Urinary bladder (tissue), 2 donors: ENCODE data around the gene PMEPA1. TPM values are rescaled to one million over a fixed set of nuclear protein-coding genes. Genes with fewer than 3 reads are reported as not detected.

Experiments used
- polyA plus RNA-seq: library from polyadenylated mRNA; stranded (reverse); fragments of 200-250 nt; gene quantifications from one replicate; pipeline ENCODE4 v1.2.3, GENCODE V29; 2013
- total RNA-seq: library from RNA; depleted of rRNA; stranded (reverse); fragments of >200 nt; gene quantifications from one replicate; pipeline ENCODE4 v1.2.3, GENCODE V29; 2014
- donor health status: healthy.

The PMEPA1 gene
- total and polyA plus RNA-seq, 2 donors = 20.4 to 20.6 TPM

Other genes with a start within 250 kb of the PMEPA1 start
- gene CTCFL, start 184.9 kb downstream of the PMEPA1 start, total RNA-seq = not detected
- gene CTCFL, start 184.9 kb downstream of the PMEPA1 start, polyA plus RNA-seq = not detected
- 0.79 TPM for gene PCK1, start 148.9 kb downstream of the PMEPA1 start, total RNA-seq
- 2.9 TPM for gene PCK1, start 148.9 kb downstream of the PMEPA1 start, polyA plus RNA-seq
- not detected for gene ZBP1, start 89.6 kb downstream of the PMEPA1 start, total RNA-seq
- 0.46 TPM for gene ZBP1, start 89.6 kb downstream of the PMEPA1 start, polyA plus RNA-seq